Activated CD4-positive, alpha-beta T cell treated with anti-CD3 and anti-CD28 coated beads, Interleukin-2, amount 50 U/mL, for 48 hours (primary cell): ENCODE results near the gene CD72.
"Not testable (repeated sequence)": the region's sequence is repeated elsewhere in the genome, so short reads cannot be mapped to it uniquely, and the experiment has no call there.

ENCODE experiments used
- DNase-seq, 2 experiments: peaks; one replicate each; pipeline ENCODE4 v3.0.0-alpha.2; 2020

The CD72 gene

GRCh38 chr9:35615981-35616680 is 2.1 kb downstream of the CD72 start:
- no peak for DNase-seq

- no peak for DNase-seq
Measured at GRCh38 chr9:35612843-35613242, 5.4 kb downstream of the CD72 start.

- DNase-seq, result not testable (repeated sequence)
Measured at GRCh38 chr9:35612066-35612465, 6.1 kb downstream of the CD72 start.

- peak; percentile 58 to 66 for DNase-seq
Measured at GRCh38 chr9:35611230-35611797, 6.9 kb downstream of the CD72 start.

GRCh38 chr9:35609820-35610163 is 8.4 kb downstream of the CD72 start:
- DNase-seq, result no peak

GRCh38 chr9:35609001-35609819 is 9.0 kb downstream of the CD72 start:
- DNase-seq, result no peak

GRCh38 chr9:35608221-35608620 is 10.0 kb downstream of the CD72 start:
- DNase-seq, result no peak

- DNase-seq, result no peak
Measured at GRCh38 chr9:35606726-35607125, 11.5 kb downstream of the CD72 start.

- DNase-seq, result no peak
Measured at GRCh38 chr9:35606138-35606504, 12.1 kb downstream of the CD72 start.

GRCh38 chr9:35605351-35606137 is 12.7 kb downstream of the CD72 start:
- peak; percentile 30 to 46 for DNase-seq

- peak; percentile 86 to 89 for DNase-seq
Measured at GRCh38 chr9:35604578-35605350, 13.4 kb downstream of the CD72 start, which contains the start of gene TESK1. TSS of gene TESK1 (plus strand) at chr9:35605262. CDS start at chr9:35605620, 358 bp downstream.

GRCh38 chr9:35603986-35604577 is 14.1 kb downstream of the CD72 start:
- DNase-seq, result peak; percentile 99

- DNase-seq, result peak; percentile 31 to 35
Measured at GRCh38 chr9:35603506-35603985, 14.7 kb downstream of the CD72 start.

GRCh38 chr9:35599763-35600604 is 18.2 kb downstream of the CD72 start:
- DNase-seq, result no peak

GRCh38 chr9:35598866-35599590 is 19.2 kb downstream of the CD72 start:
- no peak for DNase-seq

- DNase-seq, result not testable (repeated sequence)
Measured at GRCh38 chr9:35596907-35597306, 21.3 kb downstream of the CD72 start.

- no peak for DNase-seq
Measured at GRCh38 chr9:35594471-35594870, 23.7 kb downstream of the CD72 start.

GRCh38 chr9:35593581-35593980 is 24.6 kb downstream of the CD72 start:
- no peak for DNase-seq

GRCh38 chr9:35588506-35588905 is 29.7 kb downstream of the CD72 start:
- not testable (repeated sequence) for DNase-seq

- DNase-seq, result not testable (repeated sequence)
Measured at GRCh38 chr9:35584681-35585080, 33.5 kb downstream of the CD72 start.
